ENCODE results near the gene EIF2S1.

GRCh38 chr14:67395876-67396189, 35.7 kb downstream of the EIF2S1 start:
- TF ChIP-seq CTCF (IDR thresholded peaks at IDR 0.05) (no peak), POLR2A (IDR thresholded peaks at IDR 0.05) (no peak)
